ENCODE results near the gene CCDC82. TPM values are rescaled to one million over a fixed set of nuclear protein-coding genes. Genes with fewer than 3 reads are reported as not detected.

Gene CCDC82
- total RNA-seq, 1 donor from 2014 or later, result 26.2 TPM

DNA sequence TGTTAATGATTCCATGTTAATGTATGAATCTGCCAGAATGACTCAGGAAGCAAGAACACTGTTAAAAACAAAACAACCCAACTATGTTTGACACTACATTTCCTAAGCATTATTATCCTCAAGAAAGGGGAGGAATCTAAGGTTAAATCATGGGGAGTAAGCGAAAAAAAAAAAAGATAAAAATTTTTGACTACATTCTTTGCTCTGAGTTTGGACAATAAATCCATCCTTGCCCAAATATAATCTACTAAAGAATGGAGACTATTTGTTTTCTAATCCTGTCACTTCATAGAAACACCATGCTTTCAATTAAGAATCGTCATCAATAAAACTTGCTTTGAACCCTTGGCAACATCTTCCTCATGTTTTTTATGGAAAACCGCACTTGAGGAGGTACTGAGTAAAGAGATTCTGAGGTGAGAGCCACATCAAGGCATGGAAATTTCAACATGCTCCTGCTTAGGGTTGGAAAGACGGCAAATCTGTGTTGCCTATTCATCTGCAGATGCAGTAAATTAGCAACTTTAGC is 56.5 kb downstream of the CCDC82 start:
- peak; percentile 39 for FAIRE-seq

GRCh38 chr11:96332126-96332771 is 57.5 kb downstream of the CCDC82 start:
- H2AFZ ChIP-seq (ENCODE audit: low read depth, low read length), result no peak overlapping the region
- no peaks in the 10 kb centered on the region for H4K20me1 ChIP-seq (ENCODE audit: insufficient read depth, low read length)
- H3K9me3 Mint-ChIP-seq (ENCODE audit: unreplicated experiment), result no peaks in the 10 kb centered on the region
- H3K36me3 Mint-ChIP-seq (ENCODE audit: low read depth, unreplicated experiment), result peaks cover 9% of the 10 kb centered on the region
- FAIRE-seq (no peak), DNase-seq (ENCODE audit: low read depth) (no peak)
- peaks cover 6% of the 10 kb centered on the region for H3K36me3 ChIP-seq (ENCODE audit: insufficient read depth, low read length)
- H3K4me1 ChIP-seq (ENCODE audit: insufficient read depth, low read length), result peaks cover 37% of the 10 kb centered on the region
- no peaks in the 10 kb centered on the region for H3K9me3 ChIP-seq (ENCODE audit: insufficient read depth, low read depth, low read length)
- H3K27me3 ChIP-seq (ENCODE audit: insufficient read depth, low read length), result no peaks in the 10 kb centered on the region
- peaks cover 98% of the 10 kb centered on the region for H3K79me2 ChIP-seq (ENCODE audit: insufficient read depth, low read length)
- peak overlapping the region; percentile 50 for H3K27ac Mint-ChIP-seq (ENCODE audit: unreplicated experiment)
- peak overlapping the region; percentile 63 for H3K4me3 Mint-ChIP-seq (ENCODE audit: unreplicated experiment)
- TF ChIP-seq CTCF (IDR thresholded peaks at IDR 0.05; ENCODE audit: insufficient read depth, low read depth, low read length) (no peak), EZH2 (IDR thresholded peaks at IDR 0.05; ENCODE audit: insufficient read depth, low read length) (no peak)
- peak overlapping the region; percentile 18 for H3K9ac ChIP-seq (ENCODE audit: low read length)
- H3K4me2 ChIP-seq (ENCODE audit: low read length), result peak overlapping the region; percentile 24
- H3K4me3 ChIP-seq (ENCODE audit: insufficient read depth, low read depth, low read length), result no peak overlapping the region
- H3K27ac ChIP-seq (ENCODE audit: low read depth, low read length), result peak overlapping the region; percentile 22
- peaks cover 51% of the 10 kb centered on the region for H3K4me1 Mint-ChIP-seq (ENCODE audit: low read depth, unreplicated experiment)
- no peaks in the 10 kb centered on the region for H3K27me3 Mint-ChIP-seq (ENCODE audit: low read depth, unreplicated experiment)

More for the DNA sequence above, 56.5 kb downstream of the CCDC82 start:
- no peaks in the 10 kb centered on the region for H3K27me3 Mint-ChIP-seq (ENCODE audit: low read depth, unreplicated experiment)
- Histone ChIP-seq H3K4me2 (ENCODE audit: low read length) (peak overlapping the region; percentile 24), H3K9ac (ENCODE audit: low read length) (peak overlapping the region; percentile 18), H3K4me1 (ENCODE audit: insufficient read depth, low read length) (peaks cover 43% of the 10 kb centered on the region), H2AFZ (ENCODE audit: low read depth, low read length) (no peak overlapping the region), H3K9me3 (ENCODE audit: insufficient read depth, low read depth, low read length) (no peaks in the 10 kb centered on the region), H3K4me3 (ENCODE audit: insufficient read depth, low read depth, low read length) (no peak overlapping the region), H3K27ac (ENCODE audit: low read depth, low read length) (peak overlapping the region; percentile 22), H3K36me3 (ENCODE audit: insufficient read depth, low read length) (peaks cover 6% of the 10 kb centered on the region), H4K20me1 (ENCODE audit: insufficient read depth, low read length) (peaks cover 6% of the 10 kb centered on the region), H3K79me2 (ENCODE audit: insufficient read depth, low read length) (peaks cover 98% of the 10 kb centered on the region), H3K27me3 (ENCODE audit: insufficient read depth, low read length) (no peaks in the 10 kb centered on the region)
- H3K36me3 Mint-ChIP-seq (ENCODE audit: low read depth, unreplicated experiment), result peaks cover 13% of the 10 kb centered on the region
- peaks cover 60% of the 10 kb centered on the region for H3K4me1 Mint-ChIP-seq (ENCODE audit: low read depth, unreplicated experiment)
- H3K9me3 Mint-ChIP-seq (ENCODE audit: unreplicated experiment), result no peaks in the 10 kb centered on the region
- peak overlapping the region; percentile 37 for H3K27ac Mint-ChIP-seq (ENCODE audit: unreplicated experiment)
- peak; percentile 68 for DNase-seq (ENCODE audit: low read depth)
- TF ChIP-seq EZH2 (IDR thresholded peaks at IDR 0.05; ENCODE audit: insufficient read depth, low read length) (no peak), CTCF (IDR thresholded peaks at IDR 0.05; ENCODE audit: insufficient read depth, low read depth, low read length) (no peak)
- no peak overlapping the region for H3K4me3 Mint-ChIP-seq (ENCODE audit: unreplicated experiment)

DNA sequence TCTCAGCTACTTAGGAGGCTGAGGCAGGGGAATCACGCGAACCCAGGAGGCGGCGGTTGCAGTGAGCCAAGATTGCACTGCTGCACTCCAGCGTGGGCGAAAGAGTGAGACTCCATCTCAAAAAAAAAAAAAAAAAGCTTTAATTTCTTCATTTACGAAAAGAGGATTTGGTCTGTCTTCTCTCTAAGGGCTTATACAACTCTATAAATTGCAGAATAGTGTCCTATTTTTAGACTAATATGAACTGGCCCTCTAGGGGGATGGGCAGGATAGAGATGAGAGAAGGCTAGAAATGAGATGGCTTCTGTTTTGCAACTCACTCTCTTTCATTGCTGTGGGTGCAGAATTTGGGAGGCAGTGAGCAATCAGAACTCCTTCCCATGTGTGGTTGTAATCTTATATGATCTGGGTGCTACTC is 58.0 kb downstream of the CCDC82 start:
- Histone ChIP-seq H3K4me2 (ENCODE audit: low read length) (peak overlapping the region; percentile 24), H3K27ac (ENCODE audit: low read depth, low read length) (no peak overlapping the region), H2AFZ (ENCODE audit: low read depth, low read length) (no peak overlapping the region), H4K20me1 (ENCODE audit: insufficient read depth, low read length) (no peaks in the 10 kb centered on the region), H3K4me3 (ENCODE audit: insufficient read depth, low read depth, low read length) (no peak overlapping the region), H3K27me3 (ENCODE audit: insufficient read depth, low read length) (no peaks in the 10 kb centered on the region), H3K79me2 (ENCODE audit: insufficient read depth, low read length) (peaks cover 98% of the 10 kb centered on the region), H3K36me3 (ENCODE audit: insufficient read depth, low read length) (peaks cover 6% of the 10 kb centered on the region), H3K4me1 (ENCODE audit: insufficient read depth, low read length) (peaks cover 37% of the 10 kb centered on the region), H3K9ac (ENCODE audit: low read length) (no peak overlapping the region), H3K9me3 (ENCODE audit: insufficient read depth, low read depth, low read length) (no peaks in the 10 kb centered on the region)
- H3K27me3 Mint-ChIP-seq (ENCODE audit: low read depth, unreplicated experiment), result no peaks in the 10 kb centered on the region
- H3K4me1 Mint-ChIP-seq (ENCODE audit: low read depth, unreplicated experiment), result peaks cover 52% of the 10 kb centered on the region
- FAIRE-seq (no peak), DNase-seq (ENCODE audit: low read depth) (no peak)
- H3K27ac Mint-ChIP-seq (ENCODE audit: unreplicated experiment), result peak overlapping the region; percentile 58
- no peak for TF ChIP-seq EZH2 (IDR thresholded peaks at IDR 0.05; ENCODE audit: insufficient read depth, low read length)
- TF ChIP-seq CTCF (IDR thresholded peaks at IDR 0.05; ENCODE audit: insufficient read depth, low read depth, low read length), result no peak
- H3K36me3 Mint-ChIP-seq (ENCODE audit: low read depth, unreplicated experiment), result peaks cover 9% of the 10 kb centered on the region
- H3K4me3 Mint-ChIP-seq (ENCODE audit: unreplicated experiment), result peak overlapping the region; percentile 63
- H3K9me3 Mint-ChIP-seq (ENCODE audit: unreplicated experiment), result no peaks in the 10 kb centered on the region
